8988T (cell line): ENCODE measurements around the gene BEND6.

Experiments used
- DNase-seq: peaks from one replicate; pipeline ENCODE4 v3.0.0; 2011

Gene BEND6

GRCh38 chr6:56944661-56945060 is 10.2 kb upstream of the BEND6 start:
- DNase-seq: no peak

GRCh38 chr6:56946368-56946767 is 8.5 kb upstream of the BEND6 start:
- DNase-seq: no peak

- DNase-seq: no peak
Measured at GRCh38 chr6:56947924-56948323, 7.0 kb upstream of the BEND6 start.

- DNase-seq: no peak
Measured at GRCh38 chr6:56949265-56949664, 5.6 kb upstream of the BEND6 start.

- DNase-seq: no peak
Measured at GRCh38 chr6:56949925-56950495, 4.9 kb upstream of the BEND6 start.

GRCh38 chr6:56951049-56951831 is 3.7 kb upstream of the BEND6 start:
- DNase-seq: no peak

- DNase-seq: no peak
Measured at GRCh38 chr6:56953597-56954402, 1.1 kb upstream of the BEND6 start.

GRCh38 chr6:56955171-56956155 is 556 bp downstream of the BEND6 start:
- peak; percentile 50 for DNase-seq

GRCh38 chr6:56956491-56956890 is 1.6 kb downstream of the BEND6 start:
- no peak for DNase-seq

GRCh38 chr6:56957856-56958255 is 2.9 kb downstream of the BEND6 start:
- DNase-seq: no peak

GRCh38 chr6:56958481-56958880 is 3.6 kb downstream of the BEND6 start:
- DNase-seq: no peak

- DNase-seq: no peak
Measured at GRCh38 chr6:56959094-56959493, 4.2 kb downstream of the BEND6 start.

GRCh38 chr6:56959938-56960337 is 5.0 kb downstream of the BEND6 start:
- no peak for DNase-seq

- no peak for DNase-seq
Measured at GRCh38 chr6:56961151-56961550, 6.2 kb downstream of the BEND6 start.

- DNase-seq: no peak
Measured at GRCh38 chr6:56962441-56962840, 7.5 kb downstream of the BEND6 start.

GRCh38 chr6:56963043-56963442 is 8.1 kb downstream of the BEND6 start:
- no peak for DNase-seq

GRCh38 chr6:56963793-56964192 is 8.9 kb downstream of the BEND6 start:
- no peak for DNase-seq

GRCh38 chr6:56965126-56965525 is 10.2 kb downstream of the BEND6 start:
- no peak for DNase-seq

- DNase-seq: no peak
Measured at GRCh38 chr6:56970849-56971248, 15.9 kb downstream of the BEND6 start.

- no peak for DNase-seq
Measured at GRCh38 chr6:56977192-56977591, 22.3 kb downstream of the BEND6 start.

- no peak for DNase-seq
Measured at GRCh38 chr6:56978530-56978929, 23.6 kb downstream of the BEND6 start.

GRCh38 chr6:56984361-56984760 is 29.5 kb downstream of the BEND6 start:
- DNase-seq: no peak

- no peak for DNase-seq
Measured at GRCh38 chr6:56984884-56985283, 30.0 kb downstream of the BEND6 start.
